C4-2B (cell line): ENCODE data around the gene RNF41.

Experiments
- CTCF ChIP-seq: fragments of 450-650 bp; conservative IDR thresholded peaks from 2 replicates; pipeline ENCODE4 v1.5.1; 2017; ENCODE audit warnings: mild to moderate bottlenecking
- ZFX ChIP-seq: fragments of 450-650 bp; IDR thresholded peaks from 2 replicates; pipeline ENCODE4 v1.6.1; 2017

- TF ChIP-seq CTCF (no peak), ZFX (no peak)
Measured at GRCh38 chr12:56154818-56155217, 66.9 kb downstream of the RNF41 start.
